ENCODE measurements around the gene USP5.
"Not testable (repeated sequence)": the region's sequence is repeated elsewhere in the genome, so short reads cannot be mapped to it uniquely, and the experiment has no call there.

The USP5 gene

GRCh38 chr12:6854036-6854435 is 2.1 kb downstream of the USP5 start:
- H3K9ac ChIP-seq (ENCODE audit: low read depth, low read length), result no peak overlapping the region
- no peak overlapping the region; the same call in 1 of the 2 replicates for H3K27ac ChIP-seq (ENCODE audit: low read depth, low read length)
- 91% methylated on average over 6 of the region's 6 CpGs for WGBS
- H3K4me1 ChIP-seq (ENCODE audit: insufficient read depth, low read length), result peaks cover 10% of the 10 kb centered on the region
- no peaks in the 10 kb centered on the region for H3K27me3 ChIP-seq (ENCODE audit: insufficient read depth, low read length)
- H3K9me3 ChIP-seq (ENCODE audit: insufficient read depth, low read depth, low read length), result no peaks in the 10 kb centered on the region
- no peak overlapping the region for H3K4me3 ChIP-seq (ENCODE audit: low read length)
- H3K36me3 ChIP-seq (ENCODE audit: insufficient read depth, low read length), result peaks cover 51% of the 10 kb centered on the region

GRCh38 chr12:6855322-6855721 is 3.4 kb downstream of the USP5 start:
- WGBS, result 95% methylated on average over 14 of the region's 14 CpGs
- Histone ChIP-seq H3K4me1 (ENCODE audit: insufficient read depth, low read length) (peaks cover 8% of the 10 kb centered on the region), H3K9ac (ENCODE audit: low read depth, low read length) (no peak overlapping the region), H3K27ac (ENCODE audit: low read depth, low read length) (no peak overlapping the region), H3K36me3 (ENCODE audit: insufficient read depth, low read length) (peaks cover 50% of the 10 kb centered on the region), H3K27me3 (ENCODE audit: insufficient read depth, low read length) (no peaks in the 10 kb centered on the region), H3K9me3 (ENCODE audit: insufficient read depth, low read depth, low read length) (no peaks in the 10 kb centered on the region), H3K4me3 (ENCODE audit: low read length) (no peak overlapping the region)

- Histone ChIP-seq H3K9me3 (ENCODE audit: insufficient read depth, low read depth, low read length) (no peaks in the 10 kb centered on the region), H3K27me3 (ENCODE audit: insufficient read depth, low read length) (no peaks in the 10 kb centered on the region), H3K27ac (ENCODE audit: low read depth, low read length) (no peak overlapping the region), H3K4me1 (ENCODE audit: insufficient read depth, low read length) (0 out of 2 replicates have a peak, but pooled peaks cover under 1% of the 10 kb centered on the region), H3K36me3 (ENCODE audit: insufficient read depth, low read length) (peaks cover 85% of the 10 kb centered on the region), H3K4me3 (ENCODE audit: low read length) (no peak overlapping the region), H3K9ac (ENCODE audit: low read depth, low read length) (no peak overlapping the region)
- WGBS, result 100% methylated on average over 1 of the region's 2 CpGs
Measured at GRCh38 chr12:6858799-6859198, 6.8 kb downstream of the USP5 start.

GRCh38 chr12:6860116-6860515 is 8.2 kb downstream of the USP5 start:
- Histone ChIP-seq H3K9ac (ENCODE audit: low read depth, low read length) (no peak overlapping the region), H3K4me3 (ENCODE audit: low read length) (no peak overlapping the region), H3K27ac (ENCODE audit: low read depth, low read length) (no peak overlapping the region), H3K36me3 (ENCODE audit: insufficient read depth, low read length) (peaks cover 94% of the 10 kb centered on the region), H3K4me1 (ENCODE audit: insufficient read depth, low read length) (no peaks in the 10 kb centered on the region), H3K27me3 (ENCODE audit: insufficient read depth, low read length) (no peaks in the 10 kb centered on the region), H3K9me3 (ENCODE audit: insufficient read depth, low read depth, low read length) (no peaks in the 10 kb centered on the region)
- WGBS, result 95% methylated on average over 9 of the region's 9 CpGs

- 0 out of 2 replicates have a peak, but pooled peaks cover 3% of the 10 kb centered on the region for H3K4me1 ChIP-seq (ENCODE audit: insufficient read depth, low read length)
- H3K27ac ChIP-seq (ENCODE audit: low read depth, low read length), result no peak overlapping the region
- peaks cover 93% of the 10 kb centered on the region for H3K36me3 ChIP-seq (ENCODE audit: insufficient read depth, low read length)
- H3K9ac ChIP-seq (ENCODE audit: low read depth, low read length), result no peak overlapping the region
- H3K4me3 ChIP-seq (ENCODE audit: low read length), result no peak overlapping the region
- 95% methylated on average over 7 of the region's 7 CpGs for WGBS
- H3K27me3 ChIP-seq (ENCODE audit: insufficient read depth, low read length), result no peaks in the 10 kb centered on the region
- H3K9me3 ChIP-seq (ENCODE audit: insufficient read depth, low read depth, low read length), result no peaks in the 10 kb centered on the region
Measured at GRCh38 chr12:6860942-6861341, 9.0 kb downstream of the USP5 start.

GRCh38 chr12:6861391-6861790 is 9.4 kb downstream of the USP5 start:
- H3K27ac ChIP-seq (ENCODE audit: low read depth, low read length), result no peak overlapping the region
- H3K4me3 ChIP-seq (ENCODE audit: low read length), result no peak overlapping the region
- no peaks in the 10 kb centered on the region for H3K27me3 ChIP-seq (ENCODE audit: insufficient read depth, low read length)
- no peaks in the 10 kb centered on the region for H3K9me3 ChIP-seq (ENCODE audit: insufficient read depth, low read depth, low read length)
- peaks cover 88% of the 10 kb centered on the region for H3K36me3 ChIP-seq (ENCODE audit: insufficient read depth, low read length)
- 0 out of 2 replicates have a peak, but pooled peaks cover 6% of the 10 kb centered on the region for H3K4me1 ChIP-seq (ENCODE audit: insufficient read depth, low read length)
- H3K9ac ChIP-seq (ENCODE audit: low read depth, low read length), result no peak overlapping the region
- 95% methylated on average over 9 of the region's 9 CpGs for WGBS

GRCh38 chr12:6863033-6863432 is 11.1 kb downstream of the USP5 start:
- no peak overlapping the region for H3K4me3 ChIP-seq (ENCODE audit: low read length)
- H3K27ac ChIP-seq (ENCODE audit: low read depth, low read length), result no peak overlapping the region
- 0 out of 2 replicates have a peak, but pooled peaks cover 10% of the 10 kb centered on the region for H3K4me1 ChIP-seq (ENCODE audit: insufficient read depth, low read length)
- H3K9ac ChIP-seq (ENCODE audit: low read depth, low read length), result no peak overlapping the region
- peaks cover 72% of the 10 kb centered on the region for H3K36me3 ChIP-seq (ENCODE audit: insufficient read depth, low read length)
- 93% methylated on average over 11 of the region's 11 CpGs for WGBS
- no peaks in the 10 kb centered on the region for H3K27me3 ChIP-seq (ENCODE audit: insufficient read depth, low read length)
- no peaks in the 10 kb centered on the region for H3K9me3 ChIP-seq (ENCODE audit: insufficient read depth, low read depth, low read length)

GRCh38 chr12:6863586-6864321 is 11.8 kb downstream of the USP5 start:
- H3K4me1 ChIP-seq (ENCODE audit: insufficient read depth, low read length), result 0 out of 2 replicates have a peak, but pooled peaks cover 12% of the 10 kb centered on the region
- H3K36me3 ChIP-seq (ENCODE audit: insufficient read depth, low read length), result peaks cover 70% of the 10 kb centered on the region
- H3K27ac ChIP-seq (ENCODE audit: low read depth, low read length), result no peak overlapping the region
- 96% methylated on average over 16 of the region's 16 CpGs for WGBS
- H3K4me3 ChIP-seq (ENCODE audit: low read length), result no peak overlapping the region
- no peaks in the 10 kb centered on the region for H3K27me3 ChIP-seq (ENCODE audit: insufficient read depth, low read length)
- H3K9me3 ChIP-seq (ENCODE audit: insufficient read depth, low read depth, low read length), result no peaks in the 10 kb centered on the region
- no peak overlapping the region for H3K9ac ChIP-seq (ENCODE audit: low read depth, low read length)

- not testable (repeated sequence) for H3K9ac ChIP-seq (ENCODE audit: low read depth, low read length); H3K27me3 ChIP-seq (ENCODE audit: insufficient read depth, low read length); H3K9me3 ChIP-seq (ENCODE audit: insufficient read depth, low read depth, low read length); H3K27ac ChIP-seq (ENCODE audit: low read depth, low read length); H3K4me3 ChIP-seq (ENCODE audit: low read length)
- H3K36me3 ChIP-seq (ENCODE audit: insufficient read depth, low read length), result peaks cover 72% of the 10 kb centered on the region
- H3K4me1 ChIP-seq (ENCODE audit: insufficient read depth, low read length), result peaks cover 21% of the 10 kb centered on the region; the same call in 1 of the 2 replicates
- WGBS, result 97% methylated on average over 5 of the region's 5 CpGs
Measured at GRCh38 chr12:6865307-6865706, 13.4 kb downstream of the USP5 start.

- H3K4me3 ChIP-seq (ENCODE audit: low read length), result peak overlapping the region; percentile 96
- 51% methylated on average over 17 of the region's 19 CpGs for WGBS
- H3K9ac ChIP-seq (ENCODE audit: low read depth, low read length), result peak overlapping the region; percentile 60; the same call in 1 of the 2 replicates
- H3K9me3 ChIP-seq (ENCODE audit: insufficient read depth, low read depth, low read length), result no peaks in the 10 kb centered on the region
- H3K36me3 ChIP-seq (ENCODE audit: insufficient read depth, low read length), result peaks cover 72% of the 10 kb centered on the region
- H3K4me1 ChIP-seq (ENCODE audit: insufficient read depth, low read length), result peaks cover 23% of the 10 kb centered on the region; the same call in 1 of the 2 replicates
- no peaks in the 10 kb centered on the region for H3K27me3 ChIP-seq (ENCODE audit: insufficient read depth, low read length)
- peak overlapping the region; percentile 66; the same call in 1 of the 2 replicates for H3K27ac ChIP-seq (ENCODE audit: low read depth, low read length)
Measured at GRCh38 chr12:6866163-6866919, 14.4 kb downstream of the USP5 start.

- Histone ChIP-seq H3K27me3 (ENCODE audit: insufficient read depth, low read length) (no peaks in the 10 kb centered on the region), H3K4me1 (ENCODE audit: insufficient read depth, low read length) (peaks cover 28% of the 10 kb centered on the region; the same call in 1 of the 2 replicates), H3K36me3 (ENCODE audit: insufficient read depth, low read length) (peaks cover 68% of the 10 kb centered on the region), H3K27ac (ENCODE audit: low read depth, low read length) (peak overlapping the region; percentile 66; the same call in 1 of the 2 replicates), H3K9me3 (ENCODE audit: insufficient read depth, low read depth, low read length) (no peaks in the 10 kb centered on the region), H3K4me3 (ENCODE audit: low read length) (peak overlapping the region; percentile 96), H3K9ac (ENCODE audit: low read depth, low read length) (peak overlapping the region; percentile 60)
- WGBS, result 5% methylated on average over 33 of the region's 33 CpGs
Measured at GRCh38 chr12:6866920-6867412, 15.0 kb downstream of the USP5 start.

Data from HUES64 (cell line).